GM19324 (cell line): ENCODE results near the gene ZNF85.
"Not testable (repeated sequence)": the region's sequence is repeated elsewhere in the genome, so short reads cannot be mapped to it uniquely, and the experiment has no call there.

Experiments
- ATAC-seq: cut with Tn5 transposase; IDR thresholded peaks from one replicate; pipeline ENCODE4 v1.9.1; 2021; ENCODE audit warnings: mild to moderate bottlenecking, moderate library complexity; ENCODE audit not compliant: unreplicated experiment, low FRiP score

ZNF85 gene

GRCh38 chr19:20923077-20923871 is at the start of gene ZNF85:
ZNF85 (plus strand) TSS chr19:20923251; CDS start chr19:20923401, 150 bp downstream.
- peak; percentile 93 for ATAC-seq

GRCh38 chr19:20879501-20879900 is 43.5 kb upstream of the ZNF85 start:
- ATAC-seq, result no peak

GRCh38 chr19:20912973-20913372 is 10.1 kb upstream of the ZNF85 start:
- no peak for ATAC-seq

- ATAC-seq, result no peak
These were observed 2.4 kb downstream of the ZNF85 start for GRCh38 chr19:20925481-20925880.

GRCh38 chr19:20926796-20927195 is 3.7 kb downstream of the ZNF85 start:
- ATAC-seq, result no peak

- ATAC-seq, result no peak
These were observed 5.3 kb downstream of the ZNF85 start for GRCh38 chr19:20928371-20928770.

- not testable (repeated sequence) for ATAC-seq
These were observed 13.4 kb downstream of the ZNF85 start for GRCh38 chr19:20936322-20936947.

- ATAC-seq, result not testable (repeated sequence)
These were observed 29.6 kb downstream of the ZNF85 start for GRCh38 chr19:20952561-20953095.

- no peak for ATAC-seq
These were observed 41.7 kb downstream of the ZNF85 start for GRCh38 chr19:20964798-20965197.

GRCh38 chr19:20968092-20968491 is 45.0 kb downstream of the ZNF85 start:
- ATAC-seq, result no peak

- no peak for ATAC-seq
These were observed 46.4 kb downstream of the ZNF85 start for GRCh38 chr19:20969498-20969897.

GRCh38 chr19:20969898-20970297 is 46.8 kb downstream of the ZNF85 start:
- no peak for ATAC-seq

GRCh38 chr19:20992788-20993187 is 69.7 kb downstream of the ZNF85 start:
- not testable (repeated sequence) for ATAC-seq

GRCh38 chr19:20999731-21000352 is 76.8 kb downstream of the ZNF85 start:
- peak; percentile 71 for ATAC-seq
